ENCODE measurements around the gene MBOAT7.
A peak's percentile ranks its signal among the peaks of the same experiment; 100 is the strongest.

Gene MBOAT7

DNA sequence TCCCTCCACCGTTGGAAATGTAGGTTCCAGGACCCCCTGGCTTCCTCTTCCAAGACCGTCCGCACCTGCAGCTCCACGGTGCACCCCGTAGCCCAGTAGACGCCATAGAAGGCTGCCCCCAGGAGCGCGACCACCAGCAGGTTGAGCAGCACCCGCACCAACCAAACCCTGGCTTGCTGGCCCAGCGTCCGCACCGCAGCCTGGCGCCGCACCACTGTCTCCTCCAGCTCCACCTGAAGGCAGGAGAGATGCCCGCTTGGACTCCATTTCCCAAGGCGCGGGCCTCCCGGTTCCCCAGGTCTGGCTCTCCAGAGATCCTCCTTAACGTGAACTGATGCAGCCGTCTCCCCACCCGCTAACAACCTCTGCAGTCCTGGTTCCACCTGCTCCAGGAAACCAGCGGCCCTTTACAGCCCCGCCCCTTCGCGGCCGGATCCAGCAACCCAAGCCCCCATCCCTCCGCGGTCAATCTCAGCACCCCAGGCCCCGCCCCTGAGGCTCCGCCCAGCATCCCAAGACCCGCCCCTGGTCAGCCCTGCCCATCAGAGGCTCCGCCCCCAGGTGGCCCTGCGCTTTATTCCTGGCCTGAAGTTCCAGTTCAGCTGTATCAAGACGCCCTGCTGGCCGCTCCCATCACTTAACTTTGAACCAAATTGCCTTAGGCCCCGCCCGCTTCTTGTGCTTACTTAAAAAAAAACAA, 24.9 kb downstream of the MBOAT7 start:
- DNase-seq (ENCODE audit: low read depth in 3 of 3): peak; percentile 39 to 49 (median 48)

DNA sequence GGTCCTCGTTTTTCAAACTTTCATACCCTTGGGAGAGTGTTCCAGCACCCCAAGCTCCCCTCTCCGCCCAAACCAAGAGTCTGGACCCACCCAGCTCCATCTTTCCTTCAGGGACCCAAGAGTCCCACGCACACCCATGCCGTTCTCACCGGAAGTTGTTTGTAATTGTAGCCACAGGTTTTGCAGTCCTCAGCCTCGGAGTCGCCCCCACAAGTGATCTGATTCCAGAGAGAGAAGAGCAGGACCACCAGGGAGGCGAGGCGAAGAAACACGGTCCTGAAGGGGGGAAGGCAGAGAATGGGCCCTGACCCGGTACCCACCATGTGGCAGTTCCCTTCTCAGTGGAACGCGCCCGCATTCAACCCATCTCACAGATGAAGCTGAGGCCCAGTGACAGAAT, 26.5 kb downstream of the MBOAT7 start:
- DNase-seq (ENCODE audit: low read depth in 3 of 3): no peak

DNA sequence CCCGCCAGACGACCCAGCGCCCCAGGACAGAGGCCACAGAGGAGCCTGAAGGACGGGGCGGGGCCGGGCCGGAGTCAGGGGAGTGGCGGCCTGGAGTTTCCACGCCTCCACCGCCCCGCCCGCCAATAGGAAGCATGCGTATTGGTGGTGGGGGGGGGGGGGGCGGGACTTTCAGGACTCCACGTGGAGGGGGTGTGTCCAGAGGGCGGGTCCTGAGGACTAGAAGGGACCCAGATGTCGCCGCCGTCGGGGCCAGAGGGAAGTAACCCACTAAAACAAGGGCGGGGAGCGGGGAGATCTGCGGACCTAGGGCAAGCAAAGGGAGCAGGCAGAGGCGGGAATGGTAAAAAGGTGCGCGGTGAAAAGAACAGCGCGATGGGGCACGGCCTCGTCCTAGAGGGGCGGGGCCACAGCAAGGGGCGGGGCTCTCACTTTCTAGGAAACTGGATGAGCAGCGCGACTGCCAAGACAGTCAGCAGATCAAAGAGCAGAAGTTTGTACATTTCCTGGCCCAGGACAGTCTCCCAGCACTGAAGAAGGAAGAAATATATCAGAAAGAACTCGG, 27.1 kb downstream of the MBOAT7 start:
- DNase-seq (ENCODE audit: low read depth in 3 of 3): peak; percentile 58 to 86 (median 71)

DNA sequence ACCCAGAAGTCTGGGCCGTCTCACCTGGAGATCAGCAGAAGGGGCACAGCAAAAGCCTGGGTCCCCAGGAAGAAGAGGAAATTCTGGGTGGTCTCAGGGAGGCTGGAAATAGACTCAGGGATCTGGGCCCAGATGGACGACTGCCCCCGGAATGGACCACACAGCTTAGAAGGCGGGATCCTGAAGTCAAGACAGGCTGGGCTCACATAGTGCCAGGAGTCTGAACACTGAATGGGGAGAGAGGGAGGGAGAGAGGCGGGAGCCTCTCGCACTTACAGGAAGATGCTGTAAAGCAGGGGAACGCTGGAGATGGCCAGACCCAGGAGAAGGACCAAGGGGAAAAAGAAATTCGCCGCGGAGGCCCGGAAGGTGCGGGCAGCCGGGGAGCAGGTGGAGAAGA, 28.5 kb downstream of the MBOAT7 start:
- DNase-seq (ENCODE audit: low read depth in 3 of 3): no peak

DNA sequence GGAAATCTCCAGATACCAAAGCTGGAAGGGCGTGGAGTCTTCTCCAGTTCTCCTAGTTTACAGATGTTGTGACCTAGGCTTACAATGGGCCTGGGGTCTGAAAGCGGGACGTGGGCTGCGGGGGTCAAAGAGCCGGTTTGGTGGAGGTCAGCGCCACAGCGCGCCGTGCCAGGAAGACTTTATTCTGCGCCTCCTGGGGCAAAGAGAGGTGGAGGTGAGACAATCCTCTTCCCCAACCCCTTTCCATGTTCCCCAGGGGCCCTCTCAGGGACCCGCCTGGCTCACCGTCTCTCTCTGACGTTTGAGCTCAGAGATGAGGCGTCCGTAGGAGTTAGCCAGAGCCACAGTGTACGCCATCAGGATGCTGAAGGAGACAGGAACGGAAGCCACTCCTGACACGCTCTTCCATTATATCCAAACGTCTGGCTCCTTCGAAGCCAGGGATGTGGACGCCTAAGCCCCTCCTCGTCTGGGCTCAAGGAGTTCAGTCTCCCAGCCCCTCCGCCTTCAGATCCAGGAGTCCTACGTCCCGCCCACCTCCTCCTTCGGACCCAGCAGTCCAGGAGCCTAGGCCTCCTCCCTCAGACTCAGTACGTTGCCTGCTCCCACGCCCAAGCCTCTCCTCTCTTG, 29.1 kb downstream of the MBOAT7 start:
- DNase-seq (ENCODE audit: low read depth in 3 of 3): no peak

DNA sequence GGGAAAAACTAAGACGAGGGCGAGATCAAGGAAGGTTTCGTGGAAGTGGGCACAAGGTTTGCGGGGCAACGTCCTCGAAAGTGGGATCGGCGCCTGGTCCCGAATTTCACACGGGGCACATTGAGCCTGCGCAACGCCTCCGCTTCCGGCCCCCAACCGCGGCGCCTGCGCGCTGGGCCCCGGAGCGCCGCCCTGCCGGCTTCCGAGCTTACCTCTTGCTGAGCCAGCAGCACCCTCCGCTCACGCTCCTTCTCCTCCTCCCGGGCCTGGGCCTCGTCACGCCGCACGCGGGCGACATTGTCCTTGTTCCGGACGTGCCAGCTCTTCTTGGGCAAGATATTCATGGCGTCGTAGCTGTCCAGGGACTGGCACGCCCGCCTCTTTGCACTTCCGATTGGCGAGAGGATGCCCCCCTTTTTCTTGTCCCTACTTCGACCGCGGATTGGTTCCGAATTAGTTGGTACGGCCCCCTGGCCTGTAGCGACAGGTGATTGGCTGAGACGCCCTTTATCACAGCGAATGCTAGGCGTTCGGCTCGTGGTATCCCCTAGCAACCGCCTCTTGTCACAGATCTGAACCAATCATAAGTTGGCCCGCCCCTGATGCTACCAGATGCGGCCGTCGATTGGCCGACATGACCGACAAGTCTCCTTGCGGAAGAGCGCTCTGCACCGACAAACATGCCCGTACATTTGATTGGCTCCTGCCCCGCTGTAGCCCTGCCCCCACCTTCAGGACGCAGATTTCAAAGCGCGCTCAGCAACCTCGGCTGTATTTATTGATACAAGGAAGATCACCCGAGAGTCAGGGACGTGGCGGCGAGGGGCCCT, 29.8 kb downstream of the MBOAT7 start, which contains the start of gene LENG1:
LENG1 (minus strand) TSS at position 370 of the 830 bp plus-strand sequence; CDS start at position 344, 26 bp downstream.
- DNase-seq (ENCODE audit: low read depth in 3 of 3): peak; percentile 96 to 99 (median 96)

DNA sequence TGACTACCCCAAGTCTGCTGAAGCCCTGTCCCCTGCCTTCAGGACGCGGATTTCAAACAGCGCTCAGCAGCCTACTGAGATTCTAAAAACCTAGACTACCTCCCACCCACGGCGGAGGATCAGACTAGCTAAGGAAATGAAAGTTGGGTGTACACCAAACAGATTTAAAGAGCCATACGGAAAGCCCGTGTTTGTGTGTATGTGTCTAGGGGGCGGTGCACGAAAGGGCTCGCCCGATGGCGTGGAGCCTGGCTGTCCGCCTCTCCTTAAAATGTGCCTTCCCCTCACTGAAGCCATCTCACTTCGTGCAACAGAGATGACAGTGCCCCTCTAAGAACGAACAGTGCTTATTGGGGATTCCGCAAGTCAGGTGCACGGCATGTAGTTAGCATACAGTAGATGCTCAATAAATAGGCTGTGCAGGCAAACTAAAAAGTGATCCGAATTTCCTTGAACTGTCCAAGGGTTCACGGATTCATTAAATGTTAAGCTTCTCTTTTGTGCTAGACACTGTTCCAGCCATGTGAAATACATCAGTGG, 30.5 kb downstream of the MBOAT7 start:
- no peak for DNase-seq (ENCODE audit: low read depth in 3 of 3)

DNA sequence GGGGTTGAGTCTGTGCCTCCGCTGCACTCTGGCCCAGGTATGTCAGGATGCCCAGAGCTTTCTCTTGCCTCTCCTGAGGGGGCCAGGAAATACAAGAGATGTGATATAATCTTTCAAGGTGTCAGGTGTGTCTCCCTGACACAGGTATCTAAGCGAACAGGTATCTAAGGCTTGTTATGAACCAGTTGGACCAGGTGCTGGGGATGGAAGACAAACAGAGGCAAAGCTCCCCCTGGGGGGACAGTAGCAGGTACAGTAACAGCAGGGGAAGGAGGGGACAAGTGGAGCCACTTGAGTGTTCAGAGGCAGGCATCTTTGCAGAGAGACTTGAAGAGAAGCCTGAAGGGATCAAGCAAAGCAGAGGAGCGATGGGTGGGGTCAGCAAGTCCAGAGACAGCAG, 32.4 kb downstream of the MBOAT7 start:
- no peak for DNase-seq (ENCODE audit: low read depth in 3 of 3)

DNA sequence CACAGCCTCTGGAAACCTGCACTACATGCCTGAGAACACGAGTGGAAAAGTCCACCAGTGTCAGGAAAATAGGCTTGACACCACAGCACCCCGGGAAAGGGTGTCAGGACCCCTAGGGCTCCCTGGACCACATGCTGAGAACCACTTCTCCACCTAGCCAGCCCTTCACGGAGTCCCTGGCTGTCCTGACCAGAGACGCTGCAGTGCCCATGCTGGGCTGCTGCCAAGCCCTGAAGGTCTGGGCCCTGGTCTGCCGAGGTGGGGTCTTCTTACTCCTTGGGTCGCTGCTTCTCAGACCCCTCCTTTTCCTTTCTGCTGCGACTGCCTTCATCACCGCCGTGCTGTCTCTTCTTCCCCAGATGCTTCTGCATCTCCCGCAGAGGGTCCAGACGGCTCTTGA, 32.9 kb downstream of the MBOAT7 start:
- DNase-seq (ENCODE audit: low read depth in 3 of 3): no peak

DNA sequence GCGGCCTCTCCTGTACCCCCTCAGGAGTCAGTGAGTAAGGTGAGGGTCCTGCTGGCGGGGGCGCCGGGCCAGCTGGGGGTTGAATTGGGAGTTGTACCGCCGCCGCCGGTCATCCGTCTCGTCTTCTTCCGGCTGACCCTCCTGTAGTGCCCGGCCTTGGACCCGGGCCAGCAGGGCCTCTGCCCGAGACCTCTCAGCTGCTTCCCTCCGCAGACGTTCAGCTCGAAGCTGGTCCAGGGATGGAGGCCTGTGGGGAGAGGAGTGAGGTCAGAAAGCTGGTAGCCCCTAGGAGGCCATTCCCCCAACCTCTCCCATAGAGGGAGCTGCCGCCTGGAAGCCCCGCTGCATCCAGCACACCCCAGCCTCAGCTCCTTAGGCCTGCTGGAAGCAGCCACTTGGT, 33.7 kb downstream of the MBOAT7 start:
- DNase-seq (ENCODE audit: low read depth in 3 of 3): no peak

DNA sequence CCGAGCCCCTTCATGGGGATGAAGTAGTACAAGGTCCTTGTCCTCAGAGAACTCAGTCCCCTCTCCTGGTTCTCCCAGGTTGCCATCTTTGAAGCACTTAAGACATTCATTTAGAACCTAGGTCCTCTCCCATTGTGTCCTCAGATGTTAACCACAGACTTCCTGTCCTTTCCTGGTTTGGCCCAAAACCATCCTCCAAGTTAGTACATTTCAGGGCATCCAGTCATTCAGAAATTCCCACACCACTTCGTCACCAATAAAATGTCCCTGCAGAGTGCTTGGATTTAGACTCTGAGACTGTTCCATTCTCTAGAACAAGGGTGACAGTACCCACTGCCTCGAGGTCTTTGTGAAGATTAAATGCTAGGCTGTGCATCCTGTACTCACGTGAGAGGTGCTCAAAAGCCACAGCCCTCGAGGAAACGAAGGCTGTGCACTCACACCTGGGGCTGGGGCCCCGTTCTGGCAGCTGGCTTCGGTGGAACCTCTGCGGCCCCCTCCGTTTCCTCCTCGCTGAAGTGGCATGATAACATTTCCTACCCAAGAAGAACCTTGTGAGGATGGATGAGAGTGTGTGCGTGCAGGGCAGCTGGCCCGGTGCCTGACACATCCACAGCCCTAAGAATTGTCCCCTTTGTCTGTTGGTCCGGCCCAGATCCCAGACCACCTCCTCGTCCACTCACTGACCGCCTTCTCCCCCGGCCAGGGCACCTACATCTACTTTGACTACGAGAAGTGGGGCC, 34.6 kb downstream of the MBOAT7 start:
- DNase-seq (ENCODE audit: low read depth in 3 of 3): no peak

DNA sequence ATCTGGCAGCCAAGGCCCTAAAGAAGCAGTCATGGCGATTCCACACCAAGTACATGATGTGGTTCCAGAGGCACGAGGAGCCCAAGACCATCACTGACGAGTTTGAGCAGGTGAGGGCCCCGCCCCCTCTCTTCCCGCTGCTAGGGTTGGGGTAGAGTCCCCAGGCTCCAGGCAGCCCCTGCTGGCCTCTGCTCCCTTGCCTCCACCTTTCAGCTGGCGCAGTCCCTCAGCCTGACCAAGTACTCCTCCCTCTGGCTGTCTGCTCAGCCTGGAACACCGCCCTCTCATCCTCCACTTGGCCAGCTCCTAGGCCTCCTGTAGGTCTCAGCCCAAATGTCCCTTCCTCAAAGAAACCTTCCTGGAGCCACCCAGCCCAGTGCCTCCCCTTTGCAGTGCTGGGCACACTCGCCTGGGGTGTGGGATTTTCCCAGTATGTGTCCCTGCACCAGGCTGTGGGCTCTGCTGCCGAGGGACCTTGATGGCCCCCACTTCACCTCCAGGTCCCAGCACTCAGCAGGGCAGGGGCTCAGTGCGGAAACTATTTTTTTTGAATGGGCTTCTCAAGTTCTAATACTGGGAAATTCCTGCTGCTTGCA, 35.6 kb downstream of the MBOAT7 start:
- DNase-seq (ENCODE audit: low read depth in 3 of 3): no peak

DNA sequence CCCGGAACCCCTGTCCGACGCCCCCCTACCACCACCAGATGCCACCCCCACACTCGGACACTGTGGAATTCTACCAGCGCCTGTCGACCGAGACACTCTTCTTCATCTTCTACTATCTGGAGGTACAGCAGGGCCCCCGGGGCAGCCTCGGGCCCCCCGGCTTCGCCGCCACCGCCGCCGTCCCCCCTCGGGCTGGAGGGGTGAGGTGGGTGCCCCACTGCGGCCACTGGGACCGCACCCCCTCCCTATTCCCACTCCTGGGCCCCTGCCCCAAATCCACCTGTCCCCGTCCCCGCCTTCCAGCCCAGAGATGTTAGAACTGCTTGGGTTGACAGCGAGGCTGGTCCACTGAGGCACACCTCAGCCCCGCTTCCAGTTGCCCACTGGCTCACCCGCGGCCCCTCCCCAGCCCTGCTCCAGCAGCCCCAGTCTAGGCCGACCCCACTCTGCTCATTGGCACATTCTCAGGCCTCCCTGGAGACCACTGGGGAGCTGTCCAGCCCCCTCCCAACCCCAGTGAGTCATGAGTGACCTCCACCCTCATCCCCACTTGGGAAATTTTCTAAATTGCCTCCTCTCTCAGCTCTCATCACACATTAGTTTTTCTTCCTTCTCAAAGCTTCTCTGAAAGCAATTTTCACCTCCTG, 36.4 kb downstream of the MBOAT7 start:
- no peak for DNase-seq (ENCODE audit: low read depth in 3 of 3)

DNA sequence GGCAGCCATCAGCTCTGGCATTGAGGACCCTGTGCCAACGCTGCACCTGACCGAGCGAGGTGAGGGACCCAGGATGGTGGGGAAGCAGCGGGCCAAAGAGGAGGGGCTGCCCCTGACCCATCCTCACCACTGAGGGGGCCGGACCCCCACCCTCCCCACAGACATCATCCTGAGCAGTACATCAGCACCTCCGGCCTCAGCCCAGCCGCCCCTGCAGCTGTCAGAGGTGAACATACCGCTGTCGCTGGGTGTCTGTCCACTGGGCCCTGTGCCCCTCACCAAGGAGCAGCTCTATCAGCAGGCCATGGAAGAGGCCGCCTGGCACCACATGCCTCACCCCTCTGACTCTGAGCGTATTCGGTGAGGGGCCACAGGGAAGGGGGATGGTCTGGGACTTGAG, 37.1 kb downstream of the MBOAT7 start:
- no peak for DNase-seq (ENCODE audit: low read depth in 3 of 3)

DNA sequence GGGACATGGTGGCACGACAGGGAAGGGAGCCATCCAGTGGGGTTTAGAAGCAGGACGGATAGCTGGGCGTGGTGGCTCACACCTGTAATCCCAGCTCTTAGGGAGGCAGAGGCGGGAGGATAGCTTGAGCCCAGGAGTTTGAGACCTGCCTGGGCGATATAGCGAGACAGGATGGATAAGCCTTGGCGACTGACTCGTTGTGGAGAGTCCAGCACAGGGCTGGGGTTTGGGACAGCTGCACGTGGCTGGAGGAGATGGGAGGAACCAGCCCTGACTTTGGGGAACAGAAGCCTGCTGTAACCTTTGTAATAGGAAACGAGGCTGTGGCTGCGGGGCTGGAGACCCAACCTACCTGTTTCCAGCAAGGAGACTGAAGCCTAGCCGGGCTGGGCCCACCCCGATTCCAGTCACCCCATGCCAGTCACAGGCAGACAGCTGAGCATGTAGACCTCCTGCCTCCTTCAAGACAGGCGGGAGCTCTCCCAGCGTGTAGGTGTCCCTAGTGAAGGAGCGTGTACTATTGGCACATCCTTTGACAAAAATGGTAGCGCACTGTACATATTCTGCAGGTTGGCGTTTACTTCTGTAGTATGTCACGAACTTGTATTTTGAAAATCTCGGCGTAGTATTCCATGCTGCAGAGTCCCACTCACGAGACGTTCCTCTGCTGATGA, 37.9 kb downstream of the MBOAT7 start:
- DNase-seq (ENCODE audit: low read depth in 3 of 3): no peak

DNA sequence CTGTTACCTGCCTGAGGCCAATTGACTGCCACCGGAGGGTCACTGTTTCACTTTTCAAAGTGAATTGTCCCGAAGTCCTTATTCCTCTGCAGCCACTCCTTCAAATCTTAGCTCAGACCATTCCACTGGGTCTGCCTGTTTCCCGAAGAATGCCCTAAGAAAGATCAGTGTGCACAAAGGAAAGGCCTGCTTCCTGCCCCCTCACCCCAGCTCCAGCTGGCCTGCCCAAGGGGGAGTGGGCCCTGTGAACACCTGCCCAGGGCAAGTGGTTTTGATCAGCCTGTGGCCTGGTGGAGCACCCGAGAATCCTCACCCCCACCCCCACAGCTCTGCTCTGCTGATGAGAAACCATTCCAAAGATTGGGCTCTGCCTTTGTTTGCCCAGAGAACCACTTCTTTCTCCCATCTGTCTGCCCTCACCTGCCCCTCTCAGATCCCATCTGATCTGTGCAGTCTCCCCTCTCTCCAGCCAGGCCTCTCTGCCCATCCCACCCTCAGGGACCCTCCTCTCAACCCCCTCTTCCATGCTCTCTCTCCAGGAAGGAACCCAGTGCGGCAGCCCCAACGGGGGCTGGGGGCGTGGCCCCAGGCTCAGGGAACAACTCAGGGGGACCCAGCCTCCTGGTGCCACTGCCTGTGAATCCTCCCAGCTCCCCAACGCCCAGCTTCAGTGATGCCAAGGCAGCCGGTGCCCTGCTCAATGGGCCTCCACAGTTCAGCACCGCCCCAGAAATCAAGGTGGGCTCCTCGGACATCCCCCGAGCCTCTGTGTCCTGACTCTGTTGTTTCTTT, 40.2 kb downstream of the MBOAT7 start:
- DNase-seq (ENCODE audit: low read depth in 3 of 3): no peak

DNA sequence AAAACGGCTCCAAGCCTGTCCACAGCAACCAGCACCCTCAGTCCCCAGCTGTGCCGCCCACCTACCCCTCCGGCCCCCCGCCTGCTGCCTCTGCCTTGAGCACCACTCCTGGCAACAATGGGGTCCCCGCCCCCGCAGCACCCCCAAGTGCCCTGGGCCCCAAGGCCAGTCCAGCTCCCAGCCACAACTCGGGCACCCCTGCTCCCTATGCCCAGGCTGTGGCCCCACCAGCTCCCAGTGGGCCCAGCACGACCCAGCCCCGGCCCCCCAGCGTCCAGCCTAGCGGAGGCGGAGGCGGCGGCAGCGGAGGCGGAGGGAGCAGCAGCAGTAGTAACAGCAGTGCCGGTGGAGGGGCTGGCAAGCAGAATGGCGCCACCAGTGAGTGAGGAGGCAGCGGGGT, 41.2 kb downstream of the MBOAT7 start:
- DNase-seq (ENCODE audit: low read depth in 3 of 3): no peak

DNA sequence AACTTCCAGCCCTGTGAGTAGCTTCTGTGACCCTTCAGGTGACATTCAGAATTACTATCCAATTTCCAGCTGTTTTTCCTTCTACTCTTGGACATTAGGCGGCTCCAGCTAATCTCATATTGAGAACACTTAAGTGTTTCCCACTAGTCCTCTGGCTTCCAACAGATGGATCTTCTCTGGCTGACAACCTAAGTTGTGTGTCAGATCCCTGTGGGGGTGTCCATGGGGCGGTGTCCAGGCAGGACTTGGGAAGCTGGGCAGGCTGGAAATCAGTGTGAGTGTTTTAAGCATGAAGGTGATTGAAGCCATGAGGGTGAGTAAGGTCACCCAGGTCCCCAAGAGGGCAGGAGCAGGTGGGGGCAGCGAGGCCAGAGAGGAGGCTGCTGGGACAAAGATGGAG, 41.7 kb downstream of the MBOAT7 start:
- DNase-seq (ENCODE audit: low read depth in 3 of 3): no peak

DNA sequence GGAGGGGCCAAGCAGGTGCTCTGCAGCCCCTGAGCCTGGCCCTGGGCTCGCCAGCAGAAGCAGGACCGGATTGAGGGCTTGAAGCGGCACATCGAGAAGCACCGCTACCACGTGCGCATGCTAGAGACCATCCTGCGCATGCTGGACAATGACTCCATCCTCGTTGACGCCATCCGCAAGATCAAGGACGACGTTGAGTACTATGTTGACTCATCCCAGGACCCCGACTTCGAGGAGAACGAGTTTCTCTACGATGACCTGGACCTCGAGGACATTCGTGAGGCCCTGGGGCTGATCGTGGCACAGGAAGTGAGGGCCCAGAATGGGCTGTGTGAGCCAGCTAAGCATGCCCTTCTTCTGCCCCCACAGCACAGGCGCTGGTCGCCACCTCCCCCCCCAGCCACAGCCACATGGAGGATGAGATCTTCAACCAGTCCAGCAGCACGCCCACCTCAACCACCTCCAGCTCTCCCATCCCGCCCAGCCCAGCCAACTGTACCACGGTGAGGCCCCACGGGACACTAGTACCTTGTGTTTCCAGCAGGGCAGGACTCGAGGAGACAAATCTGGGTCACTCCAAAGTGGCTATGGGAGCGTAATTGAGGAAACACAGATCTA, 43.7 kb downstream of the MBOAT7 start:
- DNase-seq (ENCODE audit: low read depth in 3 of 3): no peak

Data from stimulated activated CD4-positive, alpha-beta T cell treated with anti-CD3 and anti-CD28 coated beads, TNF-alpha, amount 100 ng/mL, for 48 hours (primary cell).